ENCODE results near the gene UXS1. TPM values are rescaled to one million over a fixed set of nuclear protein-coding genes. Genes with fewer than 3 reads are reported as not detected.

Gene UXS1
- total RNA-seq, 1 experiment from 2014 or later = 46.3 TPM

- Histone ChIP-seq H2AFZ (ENCODE audit: low read length) (no peak overlapping the region), H2AK5ac (ENCODE audit: insufficient read length, low read length) (no peak overlapping the region), H3K23ac (ENCODE audit: insufficient read length, low read depth, low read length) (no peak overlapping the region), H2BK5ac (ENCODE audit: insufficient read length, low read length) (no peak overlapping the region), H3K79me1 (ENCODE audit: insufficient read depth, low read depth, low read length, poor library complexity, severe bottlenecking) (no peaks in the 10 kb centered on the region), H2BK20ac (ENCODE audit: low read depth, low read length, poor library complexity, severe bottlenecking) (no peak overlapping the region), H4K8ac (replicated peaks; ENCODE audit: insufficient read length, low read depth, low read length) (no peak overlapping the region), H3K9ac (ENCODE audit: extremely low read depth, insufficient read length, low read length) (no peak overlapping the region), H3K27ac (ENCODE audit: insufficient read length, low read depth, low read length) (no peak overlapping the region), H3K27me3 (ENCODE audit: insufficient read depth, low read length) (no peaks in the 10 kb centered on the region), H4K5ac (ENCODE audit: insufficient read length, low read depth, low read length) (no peak overlapping the region), H3K79me2 (ENCODE audit: insufficient read depth, low read length) (no peaks in the 10 kb centered on the region), H3T11ph (ENCODE audit: low read length) (no peak overlapping the region), H3K23me2 (ENCODE audit: insufficient read length, low read depth, low read length, poor library complexity, severe bottlenecking) (no peaks in the 10 kb centered on the region), H2BK15ac (ENCODE audit: low read depth, low read length) (no peak overlapping the region), H3K4ac (ENCODE audit: low read depth, low read length) (no peak overlapping the region), H3K4me1 (ENCODE audit: insufficient read depth, low read length) (0 out of 2 replicates have a peak, but pooled peaks cover 2% of the 10 kb centered on the region), H3K56ac (ENCODE audit: insufficient read length, low read depth, low read length) (no peak overlapping the region), H3K4me2 (ENCODE audit: insufficient read depth, insufficient read length, low read length) (no peak overlapping the region), H2BK12ac (ENCODE audit: insufficient read length, low read depth, low read length) (no peak overlapping the region), H2BK120ac (ENCODE audit: low read depth, low read length, poor library complexity, severe bottlenecking) (no peak overlapping the region), H3K9me3 (ENCODE audit: control insufficient read depth, low read depth, low read length) (no peaks in the 10 kb centered on the region), H4K91ac (ENCODE audit: insufficient read length, low read depth, low read length) (no peak overlapping the region), H3K18ac (ENCODE audit: insufficient read length, low read depth, low read length) (no peak overlapping the region), H3K14ac (ENCODE audit: insufficient read depth, low read length) (no peak overlapping the region), H4K20me1 (ENCODE audit: control insufficient read depth, insufficient read depth, insufficient read length) (no peaks in the 10 kb centered on the region)
- no CpG with 5 or more reads among the region's 6 CpGs for WGBS (ENCODE audit: extremely low coverage, insufficient read length, low lambda C conversion rate)
- DNase-seq = no peak
- Mint-ChIP-seq H3K27ac (no peak overlapping the region), H3K9me3 (no peaks in the 10 kb centered on the region), H3K4me1 (no peaks in the 10 kb centered on the region), H3K27me3 (ENCODE audit: low read depth) (no peaks in the 10 kb centered on the region), H3K36me3 (ENCODE audit: insufficient read depth in 1 of 3, low read depth in 3 of 3) (peaks cover 23 to 35% (median 34%) of the 10 kb centered on the region in 3 experiments; a peak in 6 of 7 replicates), H3K4me3 (no peak overlapping the region)
- no peak for TF ChIP-seq CTCF (conservative IDR thresholded peaks at IDR 0.05)
These were observed 85.8 kb downstream of the UXS1 start for GRCh38 chr2:106108351-106108750.
